HepG2 (cell line): Measurements from ENCODE around the gene CCDC117. TPM values are rescaled to one million over a fixed set of nuclear protein-coding genes. Genes with fewer than 3 reads are reported as not detected.
A peak's percentile ranks its signal among the peaks of the same experiment; 100 is the strongest.

Experiments used
- AFF4 ChIP-seq: sonication (generic); formaldehyde crosslinking; IDR thresholded peaks from 2 replicates; pipeline ENCODE4 v1.4.0; 2020; ENCODE audit warnings: missing genetic modification reagents
- DNMT3B ChIP-seq: conservative IDR thresholded peaks from 2 replicates; pipeline ENCODE4 v1.6.1; 2016; ENCODE audit warnings: missing biosample characterization, control low read depth
- ESRRA ChIP-seq: sonication (generic); formaldehyde crosslinking; IDR thresholded peaks from 2 replicates; pipeline ENCODE4 v1.5.1; 2020; ENCODE audit warnings: mild to moderate bottlenecking, low read depth, missing genetic modification reagents
- HOXA3 ChIP-seq: sonication (generic); formaldehyde crosslinking; IDR thresholded peaks from 2 replicates; pipeline ENCODE4 v1.5.0; 2020; ENCODE audit warnings: missing genetic modification reagents
- SYNCRIP ChIP-seq: fragments of 200-400 bp; formaldehyde crosslinking; IDR thresholded peaks from 2 replicates; pipeline ENCODE4 v1.6.1; 2018; ENCODE audit warnings: mild to moderate bottlenecking, low read depth, low read length; ENCODE audit not compliant: insufficient read depth
- XBP1 ChIP-seq: sonication (generic); formaldehyde crosslinking; IDR thresholded peaks from 2 replicates; pipeline ENCODE4 v1.5.0; 2020; ENCODE audit warnings: missing genetic modification reagents
- ZBTB25 ChIP-seq: IDR thresholded peaks from 2 replicates; pipeline ENCODE4 v1.6.1; 2018; ENCODE audit warnings: missing genetic modification reagents
- ZBTB44 ChIP-seq: sonication (generic); formaldehyde crosslinking; IDR thresholded peaks from 2 replicates; pipeline ENCODE4 v1.4.0; 2020; ENCODE audit warnings: missing genetic modification reagents
- ZFAT ChIP-seq: sonication (generic); formaldehyde crosslinking; conservative IDR thresholded peaks from 2 replicates; pipeline ENCODE4 v1.8.1; 2023; ENCODE audit warnings: missing genetic modification reagents, inconsistent platforms
- ZNF224 ChIP-seq: sonication (generic); formaldehyde crosslinking; IDR thresholded peaks from 2 replicates; pipeline ENCODE4 v1.5.0; 2020; ENCODE audit warnings: mild to moderate bottlenecking, missing genetic modification reagents
- ZNF260 ChIP-seq: sonication (generic); formaldehyde crosslinking; IDR thresholded peaks from 2 replicates; pipeline ENCODE4 v1.4.0; 2020; ENCODE audit warnings: missing genetic modification reagents, low read depth, mild to moderate bottlenecking, borderline replicate concordance
- ZNF414 ChIP-seq: sonication (generic); formaldehyde crosslinking; IDR thresholded peaks from 2 replicates; pipeline ENCODE4 v1.5.0; 2020; ENCODE audit warnings: missing genetic modification reagents
- ZNF644 ChIP-seq: IDR thresholded peaks from 2 replicates; pipeline ENCODE4 v1.6.1; 2016; ENCODE audit warnings: low read depth
- ZNF646 ChIP-seq: sonication (generic); formaldehyde crosslinking; IDR thresholded peaks from 2 replicates; pipeline ENCODE4 v1.9.0; 2021; ENCODE audit warnings: mild to moderate bottlenecking, missing genetic modification reagents
- polyA plus RNA-seq, 8 experiments: library from polyadenylated mRNA; depleted of rRNA in 3 of 8; stranded (reverse) in 7 of 8; unstranded in 1 of 8; fragments of >200 nt; fragmentation: Illumina TruSeq in 4 of 8; extraction: Trizol in 4 of 8; gene quantifications; 2 replicates each; pipeline versions ENCODE4 v1.2.1 to v1.2.3, GENCODE V29; 2011 to 2016; ENCODE audit warnings: low read depth in 4 of 8, missing spikeins in 1 of 8, mixed read lengths in 1 of 8; ENCODE audit not compliant: insufficient read depth in 1 of 8
- total RNA-seq, 5 experiments: library from RNA; depleted of rRNA; stranded (reverse); fragments of >200 nt; fragmentation: Illumina TruSeq; extraction: Trizol; gene quantifications; 2 replicates each; pipeline ENCODE4 v1.2.3, GENCODE V29; 2016; ENCODE audit warnings: low read depth in 1 of 5

Gene CCDC117
- total and polyA plus RNA-seq, 2 of the 13 experiments (the other 11 are each of a cell fraction or from before 2014, with no cell fraction given) = 12.6 to 34.2 TPM

GRCh38 chr22:28792491-28793383 lies 20.2 kb downstream of the CCDC117 start (continued):
- no peak; the same call in 1 of the 2 replicates for TF ChIP-seq ZBTB25 (CRISPR knock-in tag)
- TF ChIP-seq ZNF646 (CRISPR knock-in tag) = no peak
- no peak for TF ChIP-seq DNMT3B (CRISPR knock-in tag)
- TF ChIP-seq ZNF224 (CRISPR knock-in tag) = peak; percentile 63; the same call in 1 of the 2 replicates
- TF ChIP-seq SYNCRIP = no peak
- no peak for TF ChIP-seq ZNF644 (CRISPR knock-in tag)
- no peak for TF ChIP-seq ESRRA
- no peak; the same call in 1 of the 2 replicates for TF ChIP-seq AFF4
- TF ChIP-seq HOXA3 = no peak; the same call in 1 of the 2 replicates
- TF ChIP-seq ZFAT (CRISPR knock-in tag) = no peak
- no peak for TF ChIP-seq XBP1 (CRISPR knock-in tag)
- no peak for TF ChIP-seq ZNF260 (CRISPR knock-in tag)
- TF ChIP-seq ZNF414 (CRISPR knock-in tag) = no peak
- TF ChIP-seq ZBTB44 = peak; percentile 19; the same call in 1 of the 2 replicates
